ENCODE data around the gene STARD3.

STARD3 gene

GRCh38 chr17:39634384-39634871 is 2.5 kb upstream of the STARD3 start:
- no peak overlapping the region for H3K4me3 ChIP-seq (ENCODE audit: low read depth, low read length)

- H3K4me3 ChIP-seq (ENCODE audit: low read depth, low read length) = no peak overlapping the region
Observed at GRCh38 chr17:39635614-39636176, 1.2 kb upstream of the STARD3 start.

- peak overlapping the region; percentile 10 for H3K4me3 ChIP-seq (ENCODE audit: low read depth, low read length)
Observed at GRCh38 chr17:39636587-39636926, 387 bp upstream of the STARD3 start.

- no peak overlapping the region for H3K4me3 ChIP-seq (ENCODE audit: low read depth, low read length)
Observed at GRCh38 chr17:39638317-39638716, 1.4 kb downstream of the STARD3 start.

- no peak overlapping the region for H3K4me3 ChIP-seq (ENCODE audit: low read depth, low read length)
Observed at GRCh38 chr17:39639043-39639442, 2.1 kb downstream of the STARD3 start.

- H3K4me3 ChIP-seq (ENCODE audit: low read depth, low read length) = no peak overlapping the region
Observed at GRCh38 chr17:39639566-39640458, 2.9 kb downstream of the STARD3 start.

GRCh38 chr17:39640591-39641031 is 3.7 kb downstream of the STARD3 start:
- no peak overlapping the region for H3K4me3 ChIP-seq (ENCODE audit: low read depth, low read length)

- no peak overlapping the region for H3K4me3 ChIP-seq (ENCODE audit: low read depth, low read length)
Observed at GRCh38 chr17:39641097-39641496, 4.2 kb downstream of the STARD3 start.

- no peak overlapping the region for H3K4me3 ChIP-seq (ENCODE audit: low read depth, low read length)
Observed at GRCh38 chr17:39641883-39642282, 4.9 kb downstream of the STARD3 start.

GRCh38 chr17:39642291-39643074 is 5.5 kb downstream of the STARD3 start:
- no peak overlapping the region for H3K4me3 ChIP-seq (ENCODE audit: low read depth, low read length)

GRCh38 chr17:39643271-39643670 is 6.3 kb downstream of the STARD3 start:
- no peak overlapping the region for H3K4me3 ChIP-seq (ENCODE audit: low read depth, low read length)

GRCh38 chr17:39647256-39647655 is 10.3 kb downstream of the STARD3 start:
- H3K4me3 ChIP-seq (ENCODE audit: low read depth, low read length) = no peak overlapping the region

GRCh38 chr17:39648616-39649366 is 11.8 kb downstream of the STARD3 start:
- H3K4me3 ChIP-seq (ENCODE audit: low read depth, low read length) = no peak overlapping the region

- H3K4me3 ChIP-seq (ENCODE audit: low read depth, low read length) = no peak overlapping the region
Observed at GRCh38 chr17:39650121-39650579, 13.2 kb downstream of the STARD3 start.

- no peak overlapping the region for H3K4me3 ChIP-seq (ENCODE audit: low read depth, low read length)
Observed at GRCh38 chr17:39651923-39652586, 15.1 kb downstream of the STARD3 start.

GRCh38 chr17:39652587-39653315 is 15.8 kb downstream of the STARD3 start:
- no peak overlapping the region for H3K4me3 ChIP-seq (ENCODE audit: low read depth, low read length)

GRCh38 chr17:39653316-39653661 is 16.3 kb downstream of the STARD3 start:
- no peak overlapping the region for H3K4me3 ChIP-seq (ENCODE audit: low read depth, low read length)

- H3K4me3 ChIP-seq (ENCODE audit: low read depth, low read length) = no peak overlapping the region
Observed at GRCh38 chr17:39653662-39654331, 16.9 kb downstream of the STARD3 start.

- H3K4me3 ChIP-seq (ENCODE audit: low read depth, low read length) = no peak overlapping the region
Observed at GRCh38 chr17:39655105-39655504, 18.2 kb downstream of the STARD3 start.
